Activated T-cell treated with anti-CD3 and anti-CD28 coated beads, Interleukin-2, amount 50 U/mL, for 48 hours (primary cell): ENCODE measurements around the gene MCOLN1.

Experiments
- DNase-seq, 2 experiments: peaks; one replicate each; pipeline ENCODE4 v3.0.0-alpha.2; 2020

Gene MCOLN1

DNA sequence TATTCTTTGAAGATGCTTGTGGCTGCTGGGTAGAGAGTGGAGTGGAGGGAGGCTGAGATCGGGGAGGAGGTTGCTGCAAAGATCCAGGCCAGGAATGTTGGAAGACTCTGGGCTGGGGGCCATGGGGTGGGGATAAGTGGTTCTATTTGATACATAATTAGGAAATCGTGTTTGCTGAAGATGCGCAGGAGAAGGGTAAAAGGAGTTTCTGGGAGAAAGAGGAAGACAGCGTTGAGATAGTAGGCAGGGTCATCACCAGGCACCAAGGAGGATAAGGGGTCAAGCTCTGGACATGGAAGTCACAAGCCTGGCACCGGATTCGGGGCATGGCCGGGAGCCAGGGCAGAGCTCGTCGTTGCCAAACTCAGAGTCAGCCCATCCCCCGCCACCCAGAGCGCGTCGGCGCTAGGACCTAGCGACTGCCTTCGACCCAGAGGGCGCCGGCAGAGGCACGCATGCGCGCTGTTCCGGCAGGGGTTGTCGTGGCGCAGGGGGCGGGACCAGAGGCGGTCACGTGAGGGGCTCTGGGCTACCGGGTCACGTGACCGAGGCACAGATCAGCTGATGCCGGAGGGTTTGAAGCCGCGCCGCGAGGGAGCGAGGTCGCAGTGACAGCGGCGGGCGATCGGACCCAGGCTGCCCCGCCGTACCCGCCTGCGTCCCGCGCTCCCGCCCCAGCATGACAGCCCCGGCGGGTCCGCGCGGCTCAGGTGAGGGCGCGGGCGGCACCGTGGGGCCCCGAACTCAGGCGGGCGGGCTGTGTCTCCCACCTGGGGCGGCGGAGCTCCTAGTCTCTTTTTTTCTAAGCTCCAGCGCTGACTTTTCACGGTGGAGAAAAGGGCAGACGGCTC is at the start of gene MCOLN1:
MCOLN1 (plus strand) TSS at position 553 of the 851 bp plus-strand sequence; CDS start at position 680, 127 bp downstream.
- peak; percentile 99 to 100 for DNase-seq

DNA sequence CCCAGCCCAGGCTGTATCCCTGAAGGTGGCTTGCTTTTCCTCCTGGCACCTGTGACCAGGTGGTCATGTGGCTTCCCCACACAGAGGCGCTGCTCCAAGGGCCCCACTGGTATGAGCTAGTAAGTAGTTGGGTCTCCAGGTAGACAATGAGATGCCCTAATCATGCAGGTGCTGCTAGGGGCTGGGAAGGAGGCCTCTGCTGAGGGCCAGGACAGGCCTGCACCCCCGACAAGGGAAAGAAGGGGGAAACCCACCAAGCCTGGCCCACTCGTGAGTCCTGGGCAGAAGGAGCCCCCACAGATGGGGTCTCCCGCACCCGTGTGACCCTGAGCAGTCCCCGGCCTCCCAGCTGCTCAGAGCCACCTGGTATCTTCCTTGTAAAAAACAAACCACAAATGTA is 46.8 kb upstream of the MCOLN1 start:
- DNase-seq, result no peak

DNA sequence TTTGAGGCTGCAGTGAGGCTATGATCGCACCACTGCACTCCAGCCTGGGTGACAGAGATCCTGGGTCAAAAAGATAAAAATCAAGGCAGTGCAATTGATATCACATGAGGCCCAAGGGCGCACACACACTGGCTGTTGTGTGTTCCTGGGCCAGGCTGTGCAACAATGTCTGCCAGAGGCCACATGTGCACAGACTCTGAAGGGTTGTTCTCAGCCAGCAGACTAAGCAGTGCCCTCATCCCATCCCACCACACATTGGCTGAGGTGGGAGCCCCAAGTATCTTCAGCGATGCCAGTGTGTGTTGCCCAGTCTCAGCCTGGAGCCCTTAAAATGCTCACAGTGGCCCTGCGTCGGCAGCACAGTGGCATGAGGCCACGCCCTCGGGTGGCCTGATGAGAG is 46.2 kb upstream of the MCOLN1 start:
- no peak for DNase-seq

DNA sequence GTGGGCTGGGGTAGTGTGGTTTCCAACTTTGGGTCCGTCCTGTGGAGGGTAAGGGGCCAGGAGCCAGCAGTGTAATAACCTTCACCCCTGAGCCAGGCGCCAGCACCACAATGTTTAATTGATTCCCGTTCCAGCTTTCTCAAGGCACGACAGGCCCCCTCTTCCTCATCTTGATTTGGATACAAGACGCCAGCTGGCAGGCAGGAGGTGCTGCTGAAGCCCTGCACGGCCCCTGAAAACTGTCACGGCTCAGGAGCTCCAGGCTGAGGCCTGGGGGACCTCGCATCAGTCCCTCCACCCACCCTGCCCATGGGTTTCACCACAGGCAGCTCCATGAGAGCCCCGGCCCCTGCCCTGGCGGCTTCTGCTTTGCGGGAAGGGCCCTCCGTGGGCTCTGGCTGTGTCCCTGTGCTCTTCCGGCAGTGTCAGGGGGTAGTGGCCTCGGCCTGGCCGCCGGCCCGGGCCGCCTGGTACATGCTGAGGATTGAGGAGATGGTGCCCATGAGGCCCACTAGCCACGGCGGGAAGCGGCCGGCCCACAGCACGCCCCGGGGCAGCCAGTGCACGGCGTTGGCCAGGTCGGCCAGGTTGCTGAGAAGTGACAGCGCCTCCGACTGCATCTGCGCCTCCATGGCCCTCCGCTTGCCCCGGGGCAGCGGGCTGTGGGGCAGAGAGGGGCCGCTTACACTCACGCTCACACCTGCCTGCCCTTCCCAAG is 45.5 kb upstream of the MCOLN1 start:
- DNase-seq, result no peak

DNA sequence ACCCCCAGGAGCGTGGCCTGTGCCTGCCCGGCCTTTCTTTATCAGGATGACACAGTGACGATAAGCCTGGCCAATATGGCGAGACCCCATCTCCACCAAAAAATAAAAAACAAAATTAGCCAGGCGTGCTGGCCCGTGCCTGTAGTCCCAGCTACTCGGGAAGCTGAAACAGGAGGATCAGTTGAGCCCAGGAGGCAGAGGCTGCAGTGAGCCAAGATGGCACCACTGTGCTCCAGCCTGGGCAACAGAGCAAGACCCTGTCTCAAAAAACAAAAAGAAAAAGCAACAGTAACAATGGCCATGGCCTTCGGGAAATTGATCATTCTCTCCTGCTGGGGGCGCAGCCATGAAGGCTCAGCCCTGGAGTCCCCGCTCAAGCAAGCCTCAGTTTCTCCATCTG is 44.7 kb upstream of the MCOLN1 start:
- no peak for DNase-seq

DNA sequence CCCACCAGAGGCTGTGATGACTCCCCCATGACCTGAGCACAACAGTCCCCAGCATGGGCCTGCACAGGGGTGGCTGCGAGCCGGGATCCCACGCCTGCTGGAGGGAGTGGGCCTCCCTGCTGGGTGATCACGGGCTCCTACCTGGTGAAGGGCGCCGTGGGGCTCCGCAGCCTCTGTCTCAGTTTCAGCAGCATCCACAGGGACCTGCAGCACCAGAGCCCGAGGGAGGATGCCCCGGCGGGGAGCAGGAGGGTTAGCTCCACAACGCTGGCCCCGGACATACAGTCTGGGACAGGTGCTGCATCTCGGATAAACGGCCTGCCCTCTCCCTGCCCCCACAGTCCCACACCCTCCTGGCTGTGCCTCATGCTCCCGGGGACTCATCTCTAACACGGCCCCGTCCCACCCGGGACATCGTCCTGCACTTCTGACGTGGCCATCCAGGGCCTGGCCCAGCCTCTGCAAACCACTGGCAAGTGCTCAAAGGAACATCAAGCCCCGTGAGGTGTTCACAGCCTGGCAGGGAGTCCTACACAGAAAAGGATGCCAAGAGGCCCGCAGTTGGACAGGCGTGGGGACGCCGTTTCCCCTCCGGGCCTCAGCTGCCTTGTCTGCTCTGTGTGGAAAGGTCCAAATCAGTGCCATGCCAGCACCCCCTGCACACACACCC is 44.1 kb upstream of the MCOLN1 start:
- DNase-seq, result no peak

DNA sequence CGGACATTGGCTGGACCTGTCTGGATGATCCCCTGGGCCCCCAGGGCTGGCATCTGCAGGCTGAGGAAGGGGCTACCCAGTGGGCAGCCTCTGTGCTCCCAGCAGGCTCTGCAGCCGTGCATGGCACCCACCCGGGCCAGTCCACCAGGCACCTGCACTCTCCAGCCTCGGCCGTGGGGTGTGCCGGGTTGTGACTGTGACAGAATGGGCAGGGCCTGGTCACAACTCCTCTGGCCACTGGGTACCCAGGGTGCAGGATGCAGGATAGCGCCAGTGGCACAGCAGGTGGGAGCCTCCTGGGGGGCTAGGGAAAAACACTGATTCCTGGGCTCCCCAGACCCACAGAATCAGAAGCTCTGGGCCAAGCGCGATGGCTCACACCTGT is 43.6 kb upstream of the MCOLN1 start:
- no peak for DNase-seq

DNA sequence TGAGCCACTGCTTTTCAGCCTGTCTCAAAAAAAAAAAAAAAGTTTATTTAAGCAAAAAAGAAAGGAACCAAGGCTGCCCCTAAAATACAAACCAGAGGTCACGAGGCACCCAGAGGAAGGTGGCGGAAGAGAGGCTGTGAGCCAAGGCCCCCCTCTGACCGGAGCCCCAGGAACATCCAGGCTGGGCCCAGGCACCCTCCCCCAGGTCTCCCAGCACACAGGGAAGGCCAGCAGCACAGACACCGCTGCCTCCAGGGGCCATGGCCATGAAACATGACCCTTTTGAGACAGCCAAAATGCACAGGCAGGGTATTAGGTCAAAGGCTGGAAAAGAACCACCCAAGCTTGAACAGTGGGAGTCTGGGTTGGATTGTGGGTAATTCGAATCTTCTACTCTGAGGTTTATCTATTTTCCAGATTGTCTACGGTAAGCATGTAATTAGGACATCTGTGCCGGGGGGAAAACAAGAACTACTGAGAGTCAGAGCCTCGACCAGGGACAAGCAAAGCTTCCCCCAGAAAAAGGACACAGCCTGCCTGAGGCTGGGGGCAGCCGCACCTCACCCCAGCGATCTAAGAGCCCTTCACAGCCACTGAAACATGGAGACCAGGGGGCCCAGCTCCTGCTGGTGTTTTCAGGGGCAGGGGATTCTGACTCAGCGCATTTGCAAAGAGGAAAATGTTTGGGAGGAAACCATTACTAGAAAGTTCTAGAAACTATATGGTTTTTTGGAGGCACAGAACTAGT is 42.0 kb upstream of the MCOLN1 start:
- DNase-seq, result no peak

DNA sequence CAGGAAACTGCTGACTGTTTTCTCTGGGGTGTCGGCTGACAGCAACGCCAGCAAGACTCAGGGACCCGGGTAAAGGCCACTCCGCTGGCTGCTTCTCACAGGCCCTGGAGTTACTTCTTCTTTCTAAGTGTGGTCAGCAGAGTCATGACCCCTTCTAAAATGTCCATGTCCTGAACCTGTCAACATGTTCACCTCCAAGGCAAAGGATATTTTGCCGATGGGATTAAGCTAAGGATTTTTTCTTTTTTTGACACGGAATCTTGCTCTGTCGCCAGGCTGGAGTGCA is 41.5 kb upstream of the MCOLN1 start:
- no peak for DNase-seq

DNA sequence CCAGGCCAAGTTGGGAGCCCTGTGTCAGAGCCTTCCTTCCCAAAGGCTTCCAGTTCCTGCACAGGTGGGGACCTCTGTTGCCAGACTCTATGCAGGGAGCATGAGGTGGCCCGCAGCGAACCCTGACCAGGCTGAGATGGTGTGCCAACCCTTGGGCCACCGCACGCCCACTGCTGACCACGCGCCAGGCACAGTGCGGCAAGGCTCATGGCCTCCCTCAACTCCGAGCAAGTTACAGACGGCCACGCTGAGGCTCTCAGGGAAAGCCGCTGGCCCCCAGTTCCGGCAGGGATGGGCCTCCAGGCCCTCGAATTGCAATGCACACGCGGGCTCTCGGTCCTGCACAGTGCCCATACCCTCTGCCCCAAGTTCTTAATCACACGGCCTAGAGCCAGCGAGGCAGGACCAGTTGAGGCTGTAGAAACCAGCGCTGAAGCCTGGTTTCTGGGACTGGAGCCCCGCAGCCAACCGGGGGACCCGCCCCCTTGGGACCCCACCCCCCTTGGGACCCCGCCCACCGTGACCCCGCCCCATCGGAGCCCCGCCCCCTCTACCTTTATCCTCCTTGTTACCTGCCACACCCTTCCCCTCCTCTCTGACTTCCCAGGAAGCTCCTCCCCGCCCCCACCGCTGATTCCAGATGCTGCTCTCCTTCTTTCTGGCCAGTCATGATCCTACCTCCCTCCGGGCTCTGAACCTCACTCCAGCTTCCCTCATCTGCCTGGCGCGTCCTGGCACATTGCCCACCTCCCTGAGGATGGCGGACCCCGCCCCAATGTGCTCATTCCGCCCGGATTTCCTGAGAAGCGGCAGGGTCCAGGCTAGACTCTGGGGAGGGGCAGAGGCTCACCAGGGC is 39.6 kb upstream of the MCOLN1 start:
- DNase-seq, result peak in 1 of 2 experiments; percentile 46

DNA sequence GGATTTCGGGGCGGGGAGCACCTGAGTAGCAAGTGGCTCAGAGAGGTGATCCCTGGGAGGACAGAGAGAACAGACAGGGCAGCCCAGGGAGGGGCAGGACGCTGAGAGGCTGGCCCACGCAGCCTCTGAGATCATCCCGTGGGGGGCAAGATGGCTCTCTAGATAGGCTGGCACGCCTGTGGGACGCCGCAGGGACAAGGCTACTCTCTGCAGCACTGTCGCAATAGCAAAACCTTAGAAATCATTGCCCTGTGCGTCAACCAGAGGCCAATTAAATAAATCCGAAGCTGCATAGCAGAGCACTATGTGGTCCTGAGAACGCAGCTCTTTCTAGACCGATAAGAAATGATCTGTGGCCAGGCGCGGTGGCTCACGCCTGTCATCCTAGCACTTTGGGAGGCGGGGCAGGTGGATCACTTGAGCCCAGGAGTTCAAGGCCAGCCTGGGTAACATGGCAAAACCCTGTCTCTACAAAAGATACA is 38.7 kb upstream of the MCOLN1 start:
- DNase-seq, result no peak

DNA sequence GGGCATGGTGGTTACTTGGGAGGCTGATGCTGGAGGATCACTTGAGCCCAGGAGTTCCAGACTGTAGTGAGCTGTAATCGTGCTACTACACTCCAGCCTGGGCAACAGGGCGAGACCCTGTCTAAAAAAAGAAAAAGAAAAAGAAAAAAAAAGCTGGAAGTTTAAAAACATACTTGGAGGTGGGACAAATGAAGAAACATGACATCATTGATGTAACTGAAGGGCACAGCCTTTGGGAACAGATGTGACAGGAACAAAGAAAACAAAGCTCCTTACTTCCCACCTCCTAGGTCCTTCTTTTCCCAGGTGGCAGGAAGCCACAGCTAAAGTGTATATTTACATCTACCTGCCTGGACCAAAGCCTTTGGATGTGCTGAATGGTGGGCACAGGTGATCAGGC is 35.5 kb upstream of the MCOLN1 start:
- DNase-seq, result no peak

DNA sequence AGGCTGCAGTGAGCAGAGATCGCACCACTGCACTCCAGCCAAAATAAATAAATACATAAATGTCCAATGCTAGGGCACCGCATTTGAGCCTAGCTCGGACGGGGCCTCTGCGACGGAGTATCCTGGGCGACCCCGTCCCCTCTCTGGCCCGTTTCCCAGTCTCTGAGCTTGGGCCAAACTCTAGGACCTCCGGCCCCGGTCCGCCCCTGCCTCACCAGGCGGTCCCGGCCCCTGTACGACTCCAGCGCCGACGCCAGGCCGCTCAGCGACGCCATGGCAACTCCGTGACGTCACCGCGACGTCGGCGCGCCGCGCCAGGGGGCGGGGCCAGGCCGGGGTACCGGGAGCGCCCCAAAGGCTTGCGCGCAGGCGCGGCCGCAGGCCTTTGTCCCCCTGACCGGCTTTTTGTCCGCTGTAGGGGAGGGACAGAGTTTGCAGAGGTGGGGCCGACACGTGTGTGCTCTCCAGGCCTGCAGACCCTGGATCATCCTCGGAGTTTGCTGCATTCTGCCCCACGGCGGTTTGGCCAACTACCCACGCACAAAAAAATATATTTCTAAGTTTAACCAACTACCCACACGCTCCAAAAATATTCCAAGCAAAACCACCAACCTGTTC is 33.6 kb upstream of the MCOLN1 start, which contains the start of gene PEX11G:
PEX11G (minus strand) TSS at position 300 of the 618 bp plus-strand sequence; CDS start at position 275, 25 bp downstream.
- peak; percentile 93 to 95 for DNase-seq

DNA sequence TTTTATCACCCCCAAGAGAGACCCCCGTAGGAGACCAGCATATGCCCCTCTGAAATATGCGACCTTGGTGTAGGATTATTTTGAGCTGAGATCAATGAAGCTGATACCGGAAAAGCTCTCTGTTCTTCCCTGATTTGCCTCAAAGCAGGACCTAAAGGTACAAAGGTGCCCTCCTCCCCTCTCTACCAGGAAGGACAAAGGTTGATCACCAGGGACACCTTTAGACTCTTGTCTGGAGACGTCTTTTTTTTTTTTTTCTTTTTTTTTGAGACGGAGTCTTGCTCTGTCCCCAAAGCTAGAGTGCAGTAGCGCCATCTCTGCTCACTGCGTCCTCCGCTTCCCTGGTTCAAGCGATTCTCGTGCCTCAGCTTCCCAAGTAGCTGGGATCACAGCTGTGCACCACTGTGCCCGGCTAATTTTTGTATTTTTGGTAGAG is 32.8 kb upstream of the MCOLN1 start:
- DNase-seq, result no peak

DNA sequence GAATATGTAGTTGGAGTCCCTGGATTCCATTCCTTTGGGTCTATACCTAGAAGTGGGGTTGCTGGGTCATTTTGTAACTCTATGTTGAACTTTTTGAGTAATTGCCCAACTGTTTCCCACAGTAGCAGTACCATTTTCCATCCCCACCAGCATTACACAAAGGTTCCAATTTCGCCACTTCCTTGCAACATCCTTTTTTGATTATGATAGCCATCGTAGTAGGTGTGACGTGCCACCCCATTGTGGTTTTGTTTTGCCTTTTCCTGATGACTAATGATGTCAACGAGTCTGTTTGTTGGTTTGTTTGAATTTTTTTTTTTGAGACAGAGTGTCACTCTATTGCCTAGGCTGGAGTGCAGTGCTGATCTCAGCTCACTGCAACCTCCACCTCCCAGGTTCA is 30.3 kb upstream of the MCOLN1 start:
- DNase-seq, result peak; percentile 72

DNA sequence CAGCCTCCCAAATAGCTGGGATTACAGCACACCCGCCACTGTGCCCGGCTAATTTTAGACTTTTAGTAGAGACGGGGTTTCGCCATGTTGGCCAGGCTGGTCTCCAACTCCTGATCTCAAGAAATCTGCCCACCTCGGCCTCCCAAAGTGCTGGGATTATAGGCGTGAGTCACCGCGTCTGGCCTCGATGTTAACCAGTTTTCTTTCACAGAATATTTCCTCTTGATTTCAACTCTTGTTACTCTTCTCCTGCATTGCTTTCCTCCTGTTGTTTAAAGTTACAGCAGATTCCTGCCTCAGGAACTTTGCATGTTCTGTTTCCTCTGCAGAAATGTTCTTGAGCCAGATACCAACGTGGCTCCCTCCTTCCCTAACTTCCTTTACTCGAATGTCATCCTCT is 29.9 kb upstream of the MCOLN1 start:
- DNase-seq, result no peak

DNA sequence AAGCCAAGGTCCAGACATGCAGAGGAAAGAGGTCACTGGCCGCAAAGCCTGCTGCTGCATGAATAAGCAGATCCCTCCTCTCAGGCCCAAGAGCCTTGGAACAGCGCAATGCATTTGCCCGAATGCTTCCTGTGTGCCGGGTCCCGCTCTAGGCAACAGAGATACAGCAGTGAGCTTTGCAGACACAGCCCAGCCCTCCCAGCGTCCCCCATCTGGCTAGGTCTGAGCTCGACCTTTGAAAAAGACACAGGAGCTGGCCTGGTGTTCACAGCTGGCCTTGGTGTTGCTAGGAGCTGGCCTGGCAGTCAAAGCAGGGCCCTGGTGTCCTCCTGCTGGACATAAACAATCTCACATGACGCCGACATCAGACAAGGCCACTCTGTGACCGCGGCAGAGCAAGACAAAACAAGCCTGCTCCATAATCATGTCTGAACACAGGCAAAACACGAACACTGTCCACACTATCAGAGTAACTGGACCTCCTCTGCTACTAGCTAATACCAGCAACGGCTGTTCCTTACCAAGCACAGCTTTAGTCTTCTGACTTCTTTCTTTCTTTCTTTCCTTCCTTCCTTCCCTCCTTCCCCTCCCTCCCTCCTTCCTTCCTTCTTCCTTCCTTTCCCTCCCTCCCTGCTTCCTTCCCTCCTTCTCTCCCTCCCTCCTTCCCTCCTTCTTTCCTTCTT is 27.9 kb upstream of the MCOLN1 start:
- DNase-seq, result no peak

DNA sequence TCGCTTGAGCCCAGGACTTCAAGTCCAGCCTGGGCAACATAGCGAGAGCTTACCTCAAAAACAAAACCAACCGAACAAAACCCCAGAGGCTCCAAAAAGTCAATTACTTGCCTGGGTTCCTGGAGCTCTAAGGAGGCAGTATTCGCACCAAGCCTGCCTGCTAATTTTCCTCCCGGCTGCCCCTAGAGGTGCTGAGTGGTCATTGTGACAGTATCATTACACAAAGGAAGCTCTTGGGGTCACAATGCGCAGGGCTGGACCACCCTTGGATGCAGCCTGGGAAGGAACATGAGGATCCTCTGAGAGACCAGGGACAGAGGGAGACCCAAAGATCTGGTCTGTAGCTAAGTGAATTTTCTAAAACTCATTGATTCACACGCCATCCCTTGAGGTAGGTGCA is 25.1 kb upstream of the MCOLN1 start:
- DNase-seq, result no peak

DNA sequence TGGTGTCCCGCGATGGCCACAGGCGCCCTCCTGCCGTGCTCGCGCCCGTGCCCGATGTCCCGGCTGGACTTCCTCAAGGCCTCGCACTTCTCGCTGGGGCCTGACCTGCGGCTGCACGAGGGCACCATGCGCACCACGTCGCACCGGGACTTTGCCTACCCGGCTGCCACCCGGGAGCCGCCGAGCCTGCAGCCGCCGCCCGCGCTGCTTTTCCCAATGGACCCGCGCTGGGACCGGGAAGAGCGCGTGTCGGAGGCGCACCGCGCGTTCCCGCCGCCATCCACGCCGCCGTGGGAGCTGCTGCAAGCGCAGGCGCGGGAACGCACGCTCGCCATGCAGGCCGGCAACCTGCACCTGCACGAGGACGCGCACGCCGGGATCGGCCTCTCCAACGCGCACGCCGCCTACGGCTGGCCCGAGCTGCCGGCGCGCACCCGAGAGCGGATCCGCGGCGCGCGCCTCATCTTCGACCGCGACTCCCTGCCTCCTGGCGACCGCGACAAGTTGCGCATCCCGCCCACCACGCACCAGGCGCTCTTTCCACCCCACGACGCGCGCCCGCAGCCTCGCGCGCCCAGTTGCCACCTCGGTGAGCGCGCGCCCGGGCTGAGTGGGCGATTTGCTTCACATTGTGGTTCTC is 21.5 kb upstream of the MCOLN1 start:
- DNase-seq, result peak; percentile 68 to 80

DNA sequence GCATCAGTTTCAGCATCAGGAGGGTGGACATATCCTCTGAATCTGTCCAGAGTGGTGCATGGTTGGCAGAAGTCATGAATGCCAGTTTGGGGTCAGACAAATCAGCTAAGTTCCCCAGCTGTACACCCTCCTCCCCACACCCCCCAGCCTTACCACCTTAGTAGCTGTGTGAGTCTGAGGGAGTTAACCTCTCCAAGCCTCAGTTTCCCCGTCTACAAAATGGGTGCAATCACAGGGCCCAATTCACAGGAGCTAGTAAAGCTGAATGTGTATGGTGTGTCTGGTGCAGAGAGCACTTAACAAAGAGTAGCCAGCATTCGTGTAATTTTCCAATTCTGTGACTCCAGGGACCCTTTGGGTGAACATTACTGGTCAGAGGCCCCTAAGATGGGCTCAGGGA is 19.9 kb upstream of the MCOLN1 start:
- DNase-seq, result no peak
